ENCODE data around the gene BHLHE40. TPM values are rescaled to one million over a fixed set of nuclear protein-coding genes. Genes with fewer than 3 reads are reported as not detected.
A peak's percentile ranks its signal among the peaks of the same experiment; 100 is the strongest.

Gene BHLHE40
- total and polyA plus RNA-seq, 2 experiments from 2014 or later: 1.7 to 2.2 TPM

DNA sequence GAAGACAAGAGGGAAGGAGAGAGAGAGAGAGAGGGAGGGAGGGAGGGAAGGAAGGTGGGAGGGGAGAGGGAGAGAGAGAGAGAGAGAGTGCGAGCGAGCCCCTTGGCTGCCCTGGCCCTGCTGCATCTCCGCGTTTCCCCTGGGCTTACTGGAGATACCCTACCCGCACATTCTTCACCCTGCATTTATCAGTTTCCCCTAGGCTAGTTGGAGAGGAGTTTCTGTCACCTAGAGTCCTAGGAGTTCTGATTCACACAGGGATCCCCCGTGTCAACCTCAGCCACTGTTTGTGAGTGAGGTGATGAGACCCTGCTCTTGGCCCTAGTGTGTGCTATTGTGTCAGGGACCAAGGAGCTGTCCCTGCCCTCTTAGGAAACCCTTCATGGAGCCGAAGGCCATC is 18.7 kb downstream of the BHLHE40 start:
- Histone ChIP-seq H3K27ac (ENCODE audit: low read depth) (no peak overlapping the region), H2AFZ (peak overlapping the region; percentile 81), H3K79me2 (replicated peaks; ENCODE audit: insufficient read depth) (no peaks in the 10 kb centered on the region), H4K20me1 (replicated peaks; ENCODE audit: insufficient read depth) (no peaks in the 10 kb centered on the region), H3K36me3 (ENCODE audit: insufficient read depth) (no peaks in the 10 kb centered on the region), H3K4me1 (ENCODE audit: insufficient read depth) (peaks cover 13% of the 10 kb centered on the region), H3K27me3 (ENCODE audit: insufficient read depth) (no peaks in the 10 kb centered on the region), H3K9me2 (ENCODE audit: insufficient read depth) (no peaks in the 10 kb centered on the region), H3K4me2 (no peak overlapping the region), H3K4me3 (no peak overlapping the region), H3F3A (replicated peaks; ENCODE audit: low read depth) (no peaks in the 10 kb centered on the region)
- DNase-seq (ENCODE audit: low spot score): no peak
- Mint-ChIP-seq H3K9me3 (no peaks in the 10 kb centered on the region), H3K4me3 (no peak overlapping the region), H3K27ac (no peak overlapping the region), H3K36me3 (ENCODE audit: low read depth) (no peaks in the 10 kb centered on the region), H3K27me3 (ENCODE audit: insufficient read depth, low read depth, poor library complexity) (peaks cover 7% of the 10 kb centered on the region), H3K4me1 (peaks cover 21% of the 10 kb centered on the region)
- no peak for ATAC-seq
- no peak for TF ChIP-seq EZH2 (IDR thresholded peaks at IDR 0.05; ENCODE audit: low read depth, unreplicated experiment)
- TF ChIP-seq POLR2AphosphoS5 (IDR thresholded peaks at IDR 0.05; ENCODE audit: low read depth): no peak
- TF ChIP-seq NANOG (IDR thresholded peaks at IDR 0.05; ENCODE audit: borderline replicate concordance): no peak
- TF ChIP-seq ZNF114 (CRISPR knock-in tag; IDR thresholded peaks at IDR 0.05): no peak
- TF ChIP-seq ZNF331 (CRISPR knock-in tag; IDR thresholded peaks at IDR 0.05; ENCODE audit: low read depth): no peak

DNA sequence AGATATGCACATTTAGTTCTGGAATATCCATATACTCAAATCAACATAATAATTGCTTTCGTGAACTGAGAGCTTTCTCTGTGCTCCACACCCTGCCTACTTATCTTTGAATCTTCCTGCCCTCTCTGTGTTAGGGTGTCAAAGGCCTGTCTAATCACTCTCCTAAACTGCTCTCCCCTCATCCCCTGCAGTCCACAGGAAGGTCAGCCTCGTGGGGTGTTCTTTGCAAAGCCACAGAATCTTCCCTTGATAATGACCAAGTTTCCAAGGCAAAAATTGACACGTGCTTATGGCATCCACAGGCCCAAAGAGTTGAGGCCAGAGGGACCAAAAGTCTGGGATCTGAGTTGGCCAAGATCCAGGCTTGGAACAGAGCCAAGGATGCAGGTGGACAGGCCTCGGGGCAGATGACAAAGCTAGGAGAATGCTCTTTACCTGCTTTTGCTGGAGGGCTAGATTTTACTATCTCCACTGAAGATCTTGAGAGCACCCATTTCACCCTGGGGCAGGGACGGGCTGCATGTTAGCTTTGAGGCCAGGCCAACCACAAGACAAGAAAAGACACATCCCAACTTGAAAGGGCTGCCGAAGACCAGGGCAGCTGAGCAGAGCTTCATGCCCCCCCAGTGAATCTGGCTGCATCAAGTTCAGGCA is 20.4 kb downstream of the BHLHE40 start:
- Histone ChIP-seq H3K4me3 (no peak overlapping the region), H2AFZ (peak overlapping the region; percentile 63), H3K27me3 (ENCODE audit: insufficient read depth) (no peaks in the 10 kb centered on the region), H4K20me1 (replicated peaks; ENCODE audit: insufficient read depth) (no peaks in the 10 kb centered on the region), H3K79me2 (replicated peaks; ENCODE audit: insufficient read depth) (no peaks in the 10 kb centered on the region), H3K27ac (ENCODE audit: low read depth) (no peak overlapping the region), H3K9me2 (ENCODE audit: insufficient read depth) (no peaks in the 10 kb centered on the region), H3K36me3 (ENCODE audit: insufficient read depth) (no peaks in the 10 kb centered on the region), H3K4me2 (peak overlapping the region; percentile 60; the same call in 1 of the 2 replicates), H3F3A (replicated peaks; ENCODE audit: low read depth) (no peaks in the 10 kb centered on the region), H3K4me1 (ENCODE audit: insufficient read depth) (peaks cover 13% of the 10 kb centered on the region)
- H3K27ac Mint-ChIP-seq: no peak overlapping the region
- TF ChIP-seq ZNF114 (CRISPR knock-in tag; IDR thresholded peaks at IDR 0.05): no peak
- TF ChIP-seq ZNF331 (CRISPR knock-in tag; IDR thresholded peaks at IDR 0.05; ENCODE audit: low read depth): no peak
- no peak for TF ChIP-seq EZH2phosphoT487 (IDR thresholded peaks at IDR 0.05; ENCODE audit: unreplicated experiment)
- no peak for TF ChIP-seq STAT1 (IDR thresholded peaks at IDR 0.05; ENCODE audit: unreplicated experiment)
- TF ChIP-seq, protein P1, sequence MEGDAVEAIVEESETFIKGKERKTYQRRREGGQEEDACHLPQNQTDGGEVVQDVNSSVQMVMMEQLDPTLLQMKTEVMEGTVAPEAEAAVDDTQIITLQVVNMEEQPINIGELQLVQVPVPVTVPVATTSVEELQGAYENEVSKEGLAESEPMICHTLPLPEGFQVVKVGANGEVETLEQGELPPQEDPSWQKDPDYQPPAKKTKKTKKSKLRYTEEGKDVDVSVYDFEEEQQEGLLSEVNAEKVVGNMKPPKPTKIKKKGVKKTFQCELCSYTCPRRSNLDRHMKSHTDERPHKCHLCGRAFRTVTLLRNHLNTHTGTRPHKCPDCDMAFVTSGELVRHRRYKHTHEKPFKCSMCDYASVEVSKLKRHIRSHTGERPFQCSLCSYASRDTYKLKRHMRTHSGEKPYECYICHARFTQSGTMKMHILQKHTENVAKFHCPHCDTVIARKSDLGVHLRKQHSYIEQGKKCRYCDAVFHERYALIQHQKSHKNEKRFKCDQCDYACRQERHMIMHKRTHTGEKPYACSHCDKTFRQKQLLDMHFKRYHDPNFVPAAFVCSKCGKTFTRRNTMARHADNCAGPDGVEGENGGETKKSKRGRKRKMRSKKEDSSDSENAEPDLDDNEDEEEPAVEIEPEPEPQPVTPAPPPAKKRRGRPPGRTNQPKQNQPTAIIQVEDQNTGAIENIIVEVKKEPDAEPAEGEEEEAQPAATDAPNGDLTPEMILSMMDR (conservative IDR thresholded peaks at IDR 0.05; ENCODE audit: low read depth in 2 of 2): no peak
- no peak for TF ChIP-seq NANOG (IDR thresholded peaks at IDR 0.05; ENCODE audit: borderline replicate concordance)
- no peak for TF ChIP-seq JUNB (IDR thresholded peaks at IDR 0.05; ENCODE audit: unreplicated experiment)
- TF ChIP-seq, protein P2, sequence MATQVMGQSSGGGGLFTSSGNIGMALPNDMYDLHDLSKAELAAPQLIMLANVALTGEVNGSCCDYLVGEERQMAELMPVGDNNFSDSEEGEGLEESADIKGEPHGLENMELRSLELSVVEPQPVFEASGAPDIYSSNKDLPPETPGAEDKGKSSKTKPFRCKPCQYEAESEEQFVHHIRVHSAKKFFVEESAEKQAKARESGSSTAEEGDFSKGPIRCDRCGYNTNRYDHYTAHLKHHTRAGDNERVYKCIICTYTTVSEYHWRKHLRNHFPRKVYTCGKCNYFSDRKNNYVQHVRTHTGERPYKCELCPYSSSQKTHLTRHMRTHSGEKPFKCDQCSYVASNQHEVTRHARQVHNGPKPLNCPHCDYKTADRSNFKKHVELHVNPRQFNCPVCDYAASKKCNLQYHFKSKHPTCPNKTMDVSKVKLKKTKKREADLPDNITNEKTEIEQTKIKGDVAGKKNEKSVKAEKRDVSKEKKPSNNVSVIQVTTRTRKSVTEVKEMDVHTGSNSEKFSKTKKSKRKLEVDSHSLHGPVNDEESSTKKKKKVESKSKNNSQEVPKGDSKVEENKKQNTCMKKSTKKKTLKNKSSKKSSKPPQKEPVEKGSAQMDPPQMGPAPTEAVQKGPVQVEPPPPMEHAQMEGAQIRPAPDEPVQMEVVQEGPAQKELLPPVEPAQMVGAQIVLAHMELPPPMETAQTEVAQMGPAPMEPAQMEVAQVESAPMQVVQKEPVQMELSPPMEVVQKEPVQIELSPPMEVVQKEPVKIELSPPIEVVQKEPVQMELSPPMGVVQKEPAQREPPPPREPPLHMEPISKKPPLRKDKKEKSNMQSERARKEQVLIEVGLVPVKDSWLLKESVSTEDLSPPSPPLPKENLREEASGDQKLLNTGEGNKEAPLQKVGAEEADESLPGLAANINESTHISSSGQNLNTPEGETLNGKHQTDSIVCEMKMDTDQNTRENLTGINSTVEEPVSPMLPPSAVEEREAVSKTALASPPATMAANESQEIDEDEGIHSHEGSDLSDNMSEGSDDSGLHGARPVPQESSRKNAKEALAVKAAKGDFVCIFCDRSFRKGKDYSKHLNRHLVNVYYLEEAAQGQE (IDR thresholded peaks at IDR 0.05; ENCODE audit: unreplicated experiment): no peak
- peaks cover 7% of the 10 kb centered on the region for H3K27me3 Mint-ChIP-seq (ENCODE audit: insufficient read depth, low read depth, poor library complexity)
- no peak overlapping the region for H3K4me3 Mint-ChIP-seq
- H3K4me1 Mint-ChIP-seq: peaks cover 21% of the 10 kb centered on the region
- H3K36me3 Mint-ChIP-seq (ENCODE audit: low read depth): no peaks in the 10 kb centered on the region
- DNase-seq (ENCODE audit: low spot score) (no peak), ATAC-seq (no peak)
- no peaks in the 10 kb centered on the region for H3K9me3 Mint-ChIP-seq
